GM08714 (cell line): ENCODE data around the gene CLEC10A.
"Not testable (repeated sequence)": the region's sequence is repeated elsewhere in the genome, so short reads cannot be mapped to it uniquely, and the experiment has no call there.

ENCODE experiments used
- H3K4me3 ChIP-seq: fragments of 200-500 bp; sonication (Bioruptor generic); 2 replicates; pipeline ENCODE4 v1.5.1; 2014; ENCODE audit warnings: mild to moderate bottlenecking, low read length, inconsistent platforms
- ZNF274 ChIP-seq: IDR thresholded peaks from 2 replicates; pipeline ENCODE4 v1.6.1; 2012; ENCODE audit warnings: mild to moderate bottlenecking, low read depth, low read length

The CLEC10A gene

DNA sequence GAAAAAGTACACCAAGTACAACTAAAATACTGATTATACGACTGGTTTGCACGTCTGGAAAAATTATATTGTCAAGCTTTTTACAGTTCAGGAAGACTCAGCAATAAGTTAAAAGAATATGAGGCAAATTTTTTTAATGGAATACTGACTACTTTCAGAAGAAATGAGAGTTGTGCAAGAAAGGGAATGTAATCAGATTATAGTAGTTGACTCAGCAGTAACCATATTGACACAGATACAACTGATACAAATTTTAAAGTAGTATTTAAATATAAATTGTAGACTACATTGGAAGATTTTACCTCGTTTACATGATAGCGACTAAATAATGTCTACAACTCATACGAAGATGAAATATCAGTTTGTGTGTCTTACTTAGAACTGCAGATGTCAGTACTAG is 17.9 kb upstream of the CLEC10A start:
- H3K4me3 ChIP-seq: no peak overlapping the region
- TF ChIP-seq ZNF274: no peak

- H3K4me3 ChIP-seq: no peak overlapping the region
- no peak for TF ChIP-seq ZNF274
These were observed 15.6 kb upstream of the CLEC10A start for GRCh38 chr17:7095625-7096024.

DNA sequence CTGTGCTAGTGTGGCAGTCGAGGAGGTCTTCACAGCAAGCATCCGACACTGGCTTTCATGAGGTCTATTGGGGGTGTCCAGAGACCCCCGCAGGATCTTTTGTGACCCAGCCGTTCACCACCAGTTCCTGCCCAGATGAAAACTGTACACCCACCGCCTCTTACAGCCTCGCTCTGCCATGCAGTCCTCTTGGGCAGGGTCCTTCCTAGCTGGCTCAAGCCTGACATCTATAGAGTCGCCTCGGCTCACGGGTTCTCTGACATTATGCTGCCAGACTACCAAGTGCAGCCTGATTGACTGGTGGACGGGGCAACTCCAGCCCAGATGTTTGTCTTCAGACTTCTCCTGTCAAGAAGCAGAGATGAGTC is 14.6 kb upstream of the CLEC10A start:
- no peak overlapping the region for H3K4me3 ChIP-seq
- no peak for TF ChIP-seq ZNF274

- not testable (repeated sequence) for H3K4me3 ChIP-seq
These were observed 11.4 kb upstream of the CLEC10A start for GRCh38 chr17:7091311-7092005.

DNA sequence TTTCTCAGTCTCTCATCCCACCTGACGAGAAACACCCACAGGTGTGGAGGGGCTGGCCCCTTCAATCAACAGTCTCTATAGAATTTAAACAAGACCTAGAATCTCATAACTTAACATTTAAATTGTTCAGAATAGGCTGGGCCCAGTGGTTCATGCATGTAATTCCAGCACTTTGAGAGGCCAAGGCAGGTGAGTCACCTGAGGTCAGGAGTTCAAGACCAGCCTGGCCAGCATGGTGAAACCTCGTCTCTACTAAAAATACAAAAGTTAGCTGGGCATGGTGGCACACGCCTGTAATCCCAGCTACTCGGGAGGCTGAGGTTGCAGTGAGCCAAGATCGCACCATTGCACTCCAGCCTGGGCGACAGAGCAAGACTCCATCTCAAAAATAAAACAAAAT is 9.5 kb upstream of the CLEC10A start:
- not testable (repeated sequence) for H3K4me3 ChIP-seq

GRCh38 chr17:7088442-7088841 is 8.4 kb upstream of the CLEC10A start:
- H3K4me3 ChIP-seq: not testable (repeated sequence)

DNA sequence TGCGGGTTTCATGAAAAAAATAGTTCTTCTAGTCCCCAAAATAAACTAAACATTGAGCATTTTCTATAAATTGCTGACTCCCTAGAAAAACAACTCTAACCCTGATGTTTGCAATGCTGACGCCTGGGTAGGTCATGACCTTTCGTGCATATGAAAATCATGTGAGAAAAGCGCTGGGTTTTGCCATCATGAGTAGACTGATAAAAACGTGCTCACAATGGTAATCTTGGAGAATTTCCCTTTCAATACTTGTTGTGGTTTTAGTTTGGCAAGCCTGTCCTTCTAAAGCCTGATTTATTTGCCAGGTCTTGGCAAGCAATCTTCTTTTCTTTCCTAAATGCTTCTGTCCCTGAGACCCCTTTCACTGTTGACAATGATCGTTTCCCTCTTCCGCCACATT is 4.0 kb upstream of the CLEC10A start:
- no peak overlapping the region for H3K4me3 ChIP-seq
- no peak for TF ChIP-seq ZNF274

- no peak for TF ChIP-seq ZNF274
- H3K4me3 ChIP-seq: no peak overlapping the region
These were observed 3.5 kb upstream of the CLEC10A start for GRCh38 chr17:7083592-7083991.

- TF ChIP-seq ZNF274: no peak
- no peak overlapping the region for H3K4me3 ChIP-seq
These were observed 1.5 kb upstream of the CLEC10A start for GRCh38 chr17:7081341-7082062.

- H3K4me3 ChIP-seq: no peak overlapping the region
- no peak for TF ChIP-seq ZNF274
These were observed 498 bp upstream of the CLEC10A start for GRCh38 chr17:7080456-7081041.

DNA sequence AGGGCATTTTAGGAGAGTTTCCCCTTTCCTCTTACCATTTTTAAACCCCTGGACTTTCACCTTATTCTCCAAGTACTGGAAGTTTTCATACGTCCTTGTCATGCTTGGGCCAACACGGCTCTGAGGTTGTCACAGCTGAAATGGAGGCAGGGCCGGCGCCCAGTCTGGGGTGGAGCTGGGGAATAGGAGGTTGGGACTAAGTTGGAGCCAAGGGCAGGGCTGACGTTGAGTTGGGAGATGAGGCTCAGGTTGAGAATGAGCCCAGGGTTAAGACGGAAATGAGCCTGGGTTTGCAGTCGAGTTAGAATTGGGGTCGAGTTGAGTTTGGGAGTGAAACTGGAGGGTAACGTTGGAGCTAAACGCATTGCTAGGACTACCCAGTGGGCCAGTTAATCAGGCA is 1.3 kb downstream of the CLEC10A start:
- no peak overlapping the region for H3K4me3 ChIP-seq
- no peak for TF ChIP-seq ZNF274

- TF ChIP-seq ZNF274: no peak
These were observed 2.0 kb downstream of the CLEC10A start for GRCh38 chr17:7077911-7078546.

GRCh38 chr17:7074931-7075330 is 5.1 kb downstream of the CLEC10A start:
- no peak for TF ChIP-seq ZNF274

More at GRCh38 chr17:7077911-7078546, 2.0 kb downstream of the CLEC10A start:
- no peak overlapping the region for H3K4me3 ChIP-seq

DNA sequence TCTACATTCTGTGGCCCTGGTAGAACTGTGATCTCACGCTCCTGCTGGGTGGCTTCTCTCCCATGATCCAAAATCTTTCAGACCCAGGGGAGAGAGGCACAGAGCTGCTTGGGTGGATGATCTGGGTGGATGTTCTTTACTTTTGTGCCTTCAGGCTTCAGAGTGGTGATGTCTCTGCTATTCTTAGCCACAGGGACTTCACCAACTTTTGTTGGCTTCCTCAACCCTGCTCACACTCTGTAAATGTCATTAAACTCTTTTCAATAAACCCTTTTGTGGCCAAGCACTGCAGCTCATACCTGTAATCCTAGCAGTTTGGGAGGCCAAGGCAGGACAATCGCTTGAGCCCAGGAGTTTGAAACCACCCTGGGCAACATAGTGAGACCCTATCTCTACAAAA is 7.6 kb downstream of the CLEC10A start:
- H3K4me3 ChIP-seq: no peak overlapping the region
- TF ChIP-seq ZNF274: no peak

More at GRCh38 chr17:7074931-7075330, 5.1 kb downstream of the CLEC10A start:
- H3K4me3 ChIP-seq: no peak overlapping the region

DNA sequence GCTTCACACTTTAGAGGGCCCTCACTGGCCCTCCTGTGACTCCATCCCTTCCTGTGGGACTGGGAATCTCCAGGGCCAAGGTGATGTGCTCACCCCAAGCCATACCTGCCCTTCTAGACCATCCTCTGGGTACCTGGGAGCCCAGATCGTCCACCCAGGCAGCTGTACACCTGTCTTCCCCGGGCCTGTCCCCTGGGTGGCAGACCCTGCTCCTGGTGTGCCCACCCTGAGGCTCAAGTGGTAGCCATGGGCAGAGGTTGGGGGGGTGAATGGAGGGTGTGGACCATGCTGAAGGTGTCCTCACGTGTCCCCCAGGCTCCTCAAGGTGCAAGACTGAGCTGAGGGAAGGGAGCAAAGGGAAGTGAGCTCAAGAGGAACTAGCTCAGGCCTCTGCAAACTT is 9.3 kb downstream of the CLEC10A start:
- TF ChIP-seq ZNF274: no peak
- H3K4me3 ChIP-seq: no peak overlapping the region
